GM12878 (cell line): ENCODE data around the gene HOXD3. TPM values are rescaled to one million over a fixed set of nuclear protein-coding genes. Genes with fewer than 3 reads are reported as not detected.

ENCODE experiments used
- ATAC-seq: fragments of 200-7000 bp; cut with Tn5 transposase; 3 replicates; pipeline ENCODE4 v1.9.1; 2020; ENCODE audit warnings: mild to moderate bottlenecking, moderate library complexity
- BruUV-seq: library from RNA; stranded (reverse); fragments of 400-500 nt; replicated peaks from 2 replicates; lab custom pipeline; 2021; lab: Mats Ljungman, UMichigan
- CTCF ChIA-PET: fragments of 300-600 bp; sonication (Branson Sonifier 250); formaldehyde crosslinking; extraction: SDS; loops from one replicate; lab custom pipeline; 2021; ENCODE audit warnings: inconsistent platforms; lab: Yijun Ruan, JAX
- POLR2A ChIA-PET: fragments of 350-600 bp; formaldehyde crosslinking; extraction: SDS; loops from one replicate; lab custom pipeline; 2021; ENCODE audit warnings: inconsistent platforms; lab: Charles Lee
- RAD21 ChIA-PET: fragments of 300-600 bp; sonication (Branson Sonifier 250); formaldehyde crosslinking; loops from one replicate; lab custom pipeline; 2023; ENCODE audit warnings: antibody characterized with exemption; ENCODE audit not compliant: unreplicated experiment; lab: Charles Lee
- SMC1A ChIA-PET: fragments of 300-600 bp; sonication (Branson Sonifier 250); formaldehyde crosslinking; loops from one replicate; lab custom pipeline; 2023; ENCODE audit not compliant: unreplicated experiment, uncharacterized antibody; lab: Charles Lee
- DNase-seq: peaks from one replicate; pipeline ENCODE4 v3.0.0-alpha.2; 2011; ENCODE audit warnings: low read depth, low spot score
- FAIRE-seq: peaks from 3 replicates; lab custom pipeline; 2011; peaks lifted over from hg19 to GRCh38; lab: Jason Lieb, UNC
- H2AFZ ChIP-seq: 2 replicates; pipeline ENCODE4 v1.6.0; 2011; ENCODE audit warnings: low read depth, low read length, control low read depth; ENCODE audit not compliant: control insufficient read depth
- H3K27ac ChIP-seq: 2 replicates; pipeline ENCODE4 v1.5.1; 2011; ENCODE audit warnings: control low read depth; ENCODE audit not compliant: control insufficient read depth, insufficient read depth
- H3K27me3 ChIP-seq, 2 experiments: replicated peaks in 1 of 2; 2 replicates each; pipeline versions ENCODE4 v1.6.0 to v1.6.1; 2011; ENCODE audit warnings: low read length in 1 of 2; ENCODE audit not compliant: control insufficient read depth in 2 of 2, insufficient read depth in 2 of 2
- H3K36me3 ChIP-seq, 2 experiments: 2 replicates each; pipeline ENCODE4 v1.5.1; 2011; ENCODE audit warnings: low read length in 1 of 2; ENCODE audit not compliant: control insufficient read depth in 2 of 2, insufficient read depth in 2 of 2
- H3K4me1 ChIP-seq: 2 replicates; pipeline ENCODE4 v1.6.1; 2011; ENCODE audit warnings: mild to moderate bottlenecking, low read length, moderate library complexity, mixed read lengths; ENCODE audit not compliant: control insufficient read depth, insufficient read depth
- H3K4me2 ChIP-seq: 2 replicates; pipeline ENCODE4 v1.6.0; 2011; ENCODE audit warnings: control low read depth; ENCODE audit not compliant: control insufficient read depth, insufficient read depth
- H3K4me3 ChIP-seq: fragments of 200-600 bp; sonication (generic); 2 replicates; pipeline ENCODE4 v1.5.1; 2016
- H3K79me2 ChIP-seq: 2 replicates; pipeline ENCODE4 v1.6.0; 2011; ENCODE audit warnings: low read length; ENCODE audit not compliant: control insufficient read depth, insufficient read depth
- H3K9ac ChIP-seq: 2 replicates; pipeline ENCODE4 v1.8.0; 2011; ENCODE audit warnings: low read length, control low read depth, mixed read lengths; ENCODE audit not compliant: control insufficient read depth, insufficient read depth
- H3K9me3 ChIP-seq: replicated peaks from 3 replicates; pipeline ENCODE4 v1.5.1; 2011; ENCODE audit warnings: mild to moderate bottlenecking, low read length; ENCODE audit not compliant: control insufficient read depth, insufficient read depth
- H4K20me1 ChIP-seq: 2 replicates; pipeline ENCODE4 v1.6.0; 2011; ENCODE audit not compliant: control insufficient read depth, insufficient read depth
- EP300 ChIP-seq, 2 experiments: fragments of 150-350 bp in 1 of 2; IDR thresholded peaks; 2 replicates each; pipeline ENCODE4 v1.6.1; 2011 to 2012; ENCODE audit warnings: low read depth in 2 of 2, low read length in 2 of 2, borderline replicate concordance in 1 of 2, improper control_type of control experiment in 1 of 2, inconsistent platforms in 1 of 2; ENCODE audit not compliant: control insufficient read depth in 1 of 2
- REST ChIP-seq: IDR thresholded peaks from 2 replicates; pipeline ENCODE4 v1.6.1; 2012; ENCODE audit warnings: mild to moderate bottlenecking, low read depth, low read length
- WGBS: methylation state at CpG from one replicate; pipeline ENCODE4 v1.1.6; 2016; ENCODE audit warnings: low lambda C conversion rate; ENCODE audit not compliant: insufficient replicate concordance, insufficient coverage; ENCODE audit errors: missing lambda C conversion rate; 5-methylcytosine and 5-hydroxymethylcytosine counted together
- in situ Hi-C: fragments of 300-500 bp; cut with MboI; formaldehyde crosslinking; loops from 9 replicates; pipeline ENCODE4 v1.14.3; 2018; ENCODE audit warnings: mixed read lengths
- intact Hi-C: fragments of 100-400 bp; cut with micrococcal nuclease; formaldehyde crosslinking; loops from one replicate; pipeline ENCODE4 v1.14.2; 2022; ENCODE audit not compliant: unreplicated experiment
- polyA plus RNA-seq, 11 experiments: library from polyadenylated mRNA; depleted of rRNA in 4 of 11; unstranded in 6 of 11; stranded (reverse) in 5 of 11; fragments of >200 nt; fragmentation: Nextera tagmentation in 4 of 11; fragmentation: Illumina TruSeq in 1 of 11; extraction: Ambion mirVana in 4 of 11; extraction: Trizol in 1 of 11; gene quantifications; 1 replicate in 1 of 11; 2 replicates in 10 of 11; pipeline versions ENCODE4 v1.2.1 to v1.2.3, GENCODE V29; 2011 to 2016; ENCODE audit warnings: inconsistent platforms in 2 of 11, missing spikeins in 2 of 11, low read depth in 1 of 11
- total RNA-seq, 4 experiments: library from RNA; depleted of rRNA in 3 of 4; stranded (reverse); fragments of >200 nt in 3 of 4; fragmentation: Illumina TruSeq in 1 of 4; extraction: Trizol in 1 of 4; gene quantifications; 2 replicates each; pipeline versions ENCODE4 v1.2.1 to v1.2.3, GENCODE V29; 2013 to 2021
- TF ChIP-seq, protein P1 (sequence below): IDR thresholded peaks from 2 replicates; pipeline ENCODE4 v1.6.1; 2011; ENCODE audit warnings: low read depth, mild to moderate bottlenecking, low read length, moderate library complexity, borderline replicate concordance; ENCODE audit errors: extremely low read depth

HOXD3 gene
- total and polyA plus RNA-seq, 10 of the 15 experiments (the other 5 are each of a cell fraction or from before 2014, with no cell fraction given) = not detected

DNA sequence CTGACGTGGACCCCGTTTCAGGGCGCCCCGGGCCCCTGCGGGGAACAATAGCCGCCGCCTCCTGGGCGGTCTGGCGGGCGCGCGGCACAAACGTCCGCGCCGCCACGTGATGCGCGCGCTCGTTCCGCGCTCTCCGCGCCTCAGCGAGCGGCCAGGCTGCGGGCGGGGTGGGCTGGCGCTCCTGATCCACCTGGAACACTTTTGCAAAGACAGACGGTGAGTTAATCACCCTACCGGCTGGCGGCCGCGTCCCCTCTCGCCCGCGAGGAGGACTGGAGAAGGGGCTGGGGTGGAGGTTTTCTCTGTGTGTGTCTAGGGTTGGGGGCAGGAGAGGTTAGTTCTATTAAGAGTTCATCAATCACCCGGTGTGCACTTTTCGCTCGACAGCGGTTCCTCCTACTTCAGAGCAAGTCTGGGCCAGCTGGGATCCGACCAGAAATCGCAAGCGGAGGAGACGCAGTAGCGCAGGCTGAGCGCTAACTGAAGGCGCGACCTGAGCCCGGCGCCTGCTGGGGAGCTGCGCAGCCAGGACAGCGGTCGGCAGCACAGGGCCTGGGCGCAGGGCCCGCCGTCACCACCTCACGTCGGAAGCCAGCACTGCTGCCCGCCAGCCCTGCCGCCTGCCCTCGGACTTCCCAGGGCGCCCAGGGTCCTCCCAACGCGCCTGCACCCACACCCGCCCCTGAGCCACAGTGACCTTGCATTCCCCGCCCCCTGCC is 21.1 kb downstream of the HOXD3 start:
- H3K9me3 ChIP-seq = no peaks in the 10 kb centered on the region; the same call in 2 of the 3 replicates
- no peak for DNase-seq
- H3K4me1 ChIP-seq = no peaks in the 10 kb centered on the region
- H3K36me3 ChIP-seq = no peaks in the 10 kb centered on the region
- FAIRE-seq = no peak
- no TSS peak for BruUV-seq
- RAD21 ChIA-PET = no interaction called here
- H3K27me3 ChIP-seq = peaks cover 8 to 28% of the 10 kb centered on the region in 2 experiments
- intact Hi-C loops = no loop called here
- no peak overlapping the region for H3K4me2 ChIP-seq
- H3K27ac ChIP-seq = no peak overlapping the region
- no peak overlapping the region for H2AFZ ChIP-seq
- 18% methylated on average over 47 of the region's 68 CpGs for WGBS
- SMC1A ChIA-PET = no interaction called here
- TF ChIP-seq EP300 (IDR thresholded peaks at IDR 0.05; ENCODE audit: borderline replicate concordance in 1 of 2, control insufficient read depth in 1 of 2, low read depth in 2 of 2, low read length in 2 of 2) (no peak), REST (no peak)
- TF ChIP-seq, protein P1, sequence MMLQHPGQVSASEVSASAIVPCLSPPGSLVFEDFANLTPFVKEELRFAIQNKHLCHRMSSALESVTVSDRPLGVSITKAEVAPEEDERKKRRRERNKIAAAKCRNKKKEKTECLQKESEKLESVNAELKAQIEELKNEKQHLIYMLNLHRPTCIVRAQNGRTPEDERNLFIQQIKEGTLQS = no peak
- POLR2A ChIA-PET = no interaction called here
- H3K4me3 ChIP-seq = no peak overlapping the region
- no peak overlapping the region for H3K9ac ChIP-seq
- H4K20me1 ChIP-seq = no peaks in the 10 kb centered on the region
- in situ Hi-C loops = no loop called here
- CTCF ChIA-PET = no interaction called here
- H3K79me2 ChIP-seq = no peaks in the 10 kb centered on the region
- ATAC-seq = no peak
